ENCODE measurements around the gene KRTAP13-3.

The KRTAP13-3 gene, protein sequence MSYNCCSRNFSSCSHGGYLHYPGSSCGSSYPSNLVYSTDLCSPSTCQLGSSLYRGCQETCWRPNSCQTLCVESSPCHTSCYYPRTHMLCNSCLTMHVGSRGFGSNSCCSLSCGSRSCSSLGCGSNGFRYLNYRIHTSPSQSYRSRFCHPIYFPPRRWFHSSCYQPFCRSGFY

GRCh38 chr21:30425826-30426225 is at the start of gene KRTAP13-3:
Gene KRTAP13-3 (minus strand): TSS chr21:30425926. CDS start chr21:30425912, 14 bp downstream.
- DNase-seq = no peak

GRCh38 chr21:30468900-30469714 is 43.4 kb upstream of the KRTAP13-3 start:
- no peak for DNase-seq

DNA sequence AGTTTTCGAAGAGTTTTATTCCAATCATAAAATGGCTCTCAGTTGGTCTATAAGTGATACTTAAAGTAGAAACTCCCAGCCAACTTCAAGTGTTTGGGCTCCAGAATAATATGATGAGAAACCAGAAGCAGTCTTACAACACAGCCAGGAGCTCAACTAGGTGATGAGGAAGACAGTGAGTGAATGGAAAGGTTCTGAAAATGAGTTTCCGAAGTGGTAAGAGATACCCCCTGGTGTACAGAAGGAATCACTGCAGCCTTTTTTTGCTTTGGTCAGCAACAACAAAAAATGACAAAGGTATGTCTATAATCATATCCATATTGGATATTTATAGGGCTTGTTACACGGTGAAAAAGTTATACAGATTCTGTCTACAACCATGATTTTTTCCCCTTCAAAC is 38.0 kb upstream of the KRTAP13-3 start:
- DNase-seq = no peak

DNA sequence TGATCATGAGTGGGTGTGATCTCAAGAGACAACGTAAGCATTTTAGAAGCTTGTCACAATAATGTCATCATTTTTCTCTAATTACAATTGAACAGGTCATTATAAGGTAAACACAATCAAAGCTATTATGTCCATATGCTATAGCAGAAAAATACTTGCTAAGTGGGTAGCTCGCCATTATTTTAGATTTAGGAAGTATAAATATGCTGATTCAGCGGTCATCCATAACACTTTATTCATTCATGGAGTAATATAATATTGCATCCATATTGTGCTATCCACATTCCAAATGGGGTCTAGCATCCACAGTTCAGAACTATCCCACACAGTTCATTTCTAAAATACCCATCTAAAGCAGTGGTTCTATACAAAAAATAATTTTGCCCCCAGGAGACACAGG is 22.8 kb upstream of the KRTAP13-3 start:
- DNase-seq = no peak

- no peak for DNase-seq
Observed at GRCh38 chr21:30447056-30447455, 21.3 kb upstream of the KRTAP13-3 start.

- DNase-seq = no peak
Observed at GRCh38 chr21:30444204-30444603, 18.5 kb upstream of the KRTAP13-3 start.

DNA sequence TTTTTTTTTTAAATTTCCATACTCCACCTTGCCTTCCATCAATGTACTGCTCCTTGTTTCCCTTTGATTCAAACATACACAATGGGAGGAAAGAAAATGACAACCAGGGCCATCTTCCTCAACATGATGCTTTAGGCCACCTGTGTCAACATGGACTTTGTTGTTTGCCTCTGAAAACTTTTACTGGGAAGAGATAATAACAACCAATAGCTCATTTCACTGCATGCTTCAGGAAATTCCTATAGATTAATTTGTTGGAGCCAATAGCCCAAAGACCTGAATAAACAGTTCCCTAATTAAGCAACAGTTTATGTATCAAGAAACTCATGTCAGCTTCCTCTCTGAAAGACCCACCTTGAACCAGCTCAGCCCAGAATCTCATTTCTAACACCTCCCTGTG is 17.5 kb upstream of the KRTAP13-3 start:
- no peak for DNase-seq

GRCh38 chr21:30439975-30440374 is 14.2 kb upstream of the KRTAP13-3 start, which contains the start of gene KRTAP15-1:
Gene KRTAP15-1 (plus strand): TSS chr21:30440275. CDS start chr21:30440328, 53 bp downstream.
- DNase-seq = no peak

- DNase-seq = no peak
Observed at GRCh38 chr21:30437010-30437565, 11.4 kb upstream of the KRTAP13-3 start.

- no peak for DNase-seq
Observed at GRCh38 chr21:30434033-30434631, 8.4 kb upstream of the KRTAP13-3 start.

GRCh38 chr21:30430170-30430655 is 4.5 kb upstream of the KRTAP13-3 start, which contains the start of gene KRTAP13-4:
Gene KRTAP13-4 (plus strand): TSS chr21:30430220. CDS start chr21:30430276, 56 bp downstream.
- no peak for DNase-seq

- DNase-seq = no peak
Observed at GRCh38 chr21:30426731-30427130, 1.0 kb upstream of the KRTAP13-3 start.

DNA sequence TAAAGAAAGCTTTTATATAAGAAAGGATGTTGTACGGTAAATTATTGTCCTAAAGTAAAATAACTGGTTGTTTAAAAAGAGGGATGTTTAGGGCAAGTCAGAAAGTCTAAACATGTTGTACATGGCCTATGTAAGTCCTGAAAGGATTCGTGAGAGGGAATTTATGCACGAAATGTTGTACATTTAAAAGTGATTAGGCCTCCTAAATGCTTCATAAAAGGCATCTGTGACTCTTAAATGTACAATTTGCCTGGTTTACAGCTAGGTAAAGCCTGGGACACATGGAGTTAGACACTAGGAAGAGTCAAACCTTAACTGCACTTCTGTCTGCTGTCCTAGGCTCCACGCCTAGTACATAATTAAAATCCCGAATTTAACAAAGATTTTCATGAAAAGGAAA is 9.7 kb downstream of the KRTAP13-3 start:
- DNase-seq = no peak

DNA sequence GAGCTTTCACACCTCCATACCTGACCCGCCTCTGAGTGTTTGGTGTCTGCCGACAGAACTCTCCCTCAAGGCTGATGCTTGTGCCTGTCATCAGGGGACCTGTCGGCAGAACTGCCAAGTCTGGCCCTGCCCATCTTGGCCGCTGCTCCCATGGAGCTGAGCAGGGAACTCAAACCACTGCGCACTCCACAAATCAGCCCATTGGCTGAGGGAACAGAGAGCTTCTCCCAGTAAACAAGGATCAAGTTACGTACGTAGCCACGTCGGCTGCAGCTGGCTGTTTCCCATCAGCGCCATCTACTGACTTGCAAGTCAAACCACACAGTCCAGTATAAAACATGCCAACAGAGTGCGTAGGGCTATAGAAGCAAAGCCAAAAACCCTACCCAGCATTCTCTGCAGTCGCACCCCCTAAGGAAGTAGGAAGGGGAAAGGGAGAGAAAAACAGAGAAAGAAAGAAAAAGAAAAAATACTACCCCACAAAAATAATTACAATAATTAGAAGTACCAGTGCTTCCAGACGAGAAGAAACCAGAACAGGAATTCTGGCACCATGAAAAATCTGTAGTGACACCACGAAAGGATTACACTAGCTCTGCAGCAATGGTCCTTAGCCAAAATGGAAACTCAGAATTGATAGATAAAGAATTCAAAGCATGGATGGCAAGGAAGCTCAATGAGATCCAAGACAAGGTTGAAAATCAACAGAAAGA is 16.8 kb downstream of the KRTAP13-3 start:
- DNase-seq = no peak

DNA sequence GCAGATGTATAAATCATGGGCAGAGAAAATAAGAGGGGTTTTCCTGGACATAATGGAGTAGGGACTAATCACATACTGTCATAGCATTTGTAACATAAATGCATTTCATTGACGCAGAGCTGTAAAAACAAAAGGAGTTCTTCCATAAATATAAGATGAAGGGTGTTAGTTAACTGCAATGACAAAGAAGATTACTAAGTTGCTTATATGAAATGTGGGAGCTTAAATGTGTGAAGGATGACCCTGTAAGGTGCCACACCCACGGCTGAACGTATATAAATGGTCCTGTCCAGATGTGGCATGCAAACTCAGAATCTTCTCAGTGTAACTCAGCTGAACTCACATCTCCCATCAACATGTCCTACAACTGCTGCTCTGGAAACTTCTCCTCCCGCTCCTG is 30.0 kb downstream of the KRTAP13-3 start, which contains the start of gene KRTAP13-1:
Gene KRTAP13-1, plus strand, starts transcription at position 301 of the 400 bp plus-strand sequence. Its CDS starts 56 bp downstream, at position 357.
- no peak for DNase-seq

- DNase-seq = no peak
Observed at GRCh38 chr21:30391492-30392025, 34.2 kb downstream of the KRTAP13-3 start.

GRCh38 chr21:30382201-30382600 is 43.5 kb downstream of the KRTAP13-3 start:
- DNase-seq = no peak
